GM18526 (cell line): ENCODE results near the gene PATJ.

Experiments
- POLR2A ChIP-seq: IDR thresholded peaks from 3 replicates; pipeline ENCODE4 v1.6.1; 2011; ENCODE audit not compliant: insufficient read length; ENCODE audit errors: extremely low read depth

PATJ gene

GRCh38 chr1:61980561-61980960 lies 238.3 kb downstream of the PATJ start:
- TF ChIP-seq POLR2A = no peak

- no peak for TF ChIP-seq POLR2A
These were observed 239.8 kb downstream of the PATJ start for GRCh38 chr1:61981870-61982660.

GRCh38 chr1:61983236-61983635 lies 241.0 kb downstream of the PATJ start:
- no peak for TF ChIP-seq POLR2A

- TF ChIP-seq POLR2A = no peak
These were observed 250.0 kb downstream of the PATJ start for GRCh38 chr1:61992257-61992656.

- TF ChIP-seq POLR2A = no peak
These were observed 251.2 kb downstream of the PATJ start for GRCh38 chr1:61993331-61993961.

- TF ChIP-seq POLR2A = no peak
These were observed 253.4 kb downstream of the PATJ start for GRCh38 chr1:61995641-61996040.

GRCh38 chr1:61997123-61997522 lies 254.8 kb downstream of the PATJ start:
- no peak for TF ChIP-seq POLR2A

- no peak for TF ChIP-seq POLR2A
These were observed 261.5 kb downstream of the PATJ start for GRCh38 chr1:62003777-62004176.

GRCh38 chr1:62006690-62007089 lies 264.4 kb downstream of the PATJ start:
- no peak for TF ChIP-seq POLR2A

- TF ChIP-seq POLR2A = no peak
These were observed 268.7 kb downstream of the PATJ start for GRCh38 chr1:62011006-62011405.

GRCh38 chr1:62012095-62012494 lies 269.8 kb downstream of the PATJ start:
- TF ChIP-seq POLR2A = no peak

- TF ChIP-seq POLR2A = no peak
These were observed 270.6 kb downstream of the PATJ start for GRCh38 chr1:62012836-62013235.

- TF ChIP-seq POLR2A = no peak
These were observed 271.0 kb downstream of the PATJ start for GRCh38 chr1:62013264-62013663.

- no peak for TF ChIP-seq POLR2A
These were observed 280.2 kb downstream of the PATJ start for GRCh38 chr1:62022382-62022983.

- TF ChIP-seq POLR2A = no peak
These were observed 282.4 kb downstream of the PATJ start for GRCh38 chr1:62024690-62025089.

- no peak for TF ChIP-seq POLR2A
These were observed 282.9 kb downstream of the PATJ start for GRCh38 chr1:62025154-62025553.
